IPS-NIHi7 (cell line): ENCODE results near the gene CARD10.
"Not testable (repeated sequence)": the region's sequence is repeated elsewhere in the genome, so short reads cannot be mapped to it uniquely, and the experiment has no call there.

Source experiments
- DNase-seq: peaks from one replicate; pipeline ENCODE4 v3.0.0; 2012; ENCODE audit warnings: mixed read lengths; ENCODE audit errors: extremely low spot score

Gene CARD10

DNA sequence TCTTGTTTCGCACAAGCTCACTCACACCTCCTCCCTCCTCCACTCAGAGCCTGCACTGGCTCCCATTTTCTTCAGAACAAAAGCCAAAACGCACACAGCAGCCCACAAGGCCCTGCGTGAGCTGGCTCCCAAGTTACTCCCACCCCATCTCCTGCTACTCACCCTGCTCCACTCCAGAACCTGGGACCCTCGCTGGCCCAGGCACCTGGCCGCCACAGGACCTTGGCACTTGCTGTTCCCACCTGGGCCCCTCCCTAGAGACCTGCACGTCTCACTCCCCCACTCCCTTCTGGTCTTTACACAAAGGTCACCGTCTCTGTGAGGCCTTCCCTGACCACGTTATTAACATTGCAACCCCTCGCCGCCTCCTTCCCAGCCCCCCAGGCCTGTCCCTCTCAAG, 32.1 kb downstream of the CARD10 start:
- no peak for DNase-seq

DNA sequence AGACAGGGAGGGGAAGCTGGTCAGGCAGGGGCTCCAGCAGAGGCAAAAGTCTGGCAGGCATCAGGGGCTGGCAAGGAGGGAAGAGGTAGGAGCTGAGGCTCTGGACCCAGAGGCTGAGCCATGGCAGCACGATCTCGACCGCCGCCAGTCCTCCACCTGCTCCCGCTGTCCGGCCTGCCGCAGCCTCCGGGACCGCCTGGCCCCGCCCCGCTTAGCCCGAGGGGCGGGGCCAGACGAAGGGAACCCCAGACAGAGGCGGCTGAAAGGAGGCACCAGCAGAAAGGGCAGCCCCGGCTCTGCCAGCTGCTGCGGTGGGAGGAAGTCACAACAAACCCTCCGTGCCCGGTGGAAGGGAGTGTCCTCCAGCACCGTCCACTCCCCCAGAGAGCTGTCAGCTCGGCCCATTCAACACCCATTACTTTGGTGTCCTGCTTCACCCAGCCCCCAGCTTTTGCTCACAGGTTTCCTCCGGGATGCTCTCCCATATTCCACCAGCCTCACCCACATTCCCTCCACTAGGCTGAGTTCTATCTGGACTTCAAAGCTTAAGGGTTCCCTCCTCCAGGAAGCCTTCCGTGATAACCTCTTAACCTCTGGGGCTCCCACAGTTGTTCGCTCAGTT, 32.9 kb downstream of the CARD10 start, which contains the start of gene MFNG:
Gene MFNG (minus strand): TSS at position 161 of the 622 bp plus-strand sequence. CDS start 207 bp downstream, outside the sequence.
- peak; percentile 95 for DNase-seq

DNA sequence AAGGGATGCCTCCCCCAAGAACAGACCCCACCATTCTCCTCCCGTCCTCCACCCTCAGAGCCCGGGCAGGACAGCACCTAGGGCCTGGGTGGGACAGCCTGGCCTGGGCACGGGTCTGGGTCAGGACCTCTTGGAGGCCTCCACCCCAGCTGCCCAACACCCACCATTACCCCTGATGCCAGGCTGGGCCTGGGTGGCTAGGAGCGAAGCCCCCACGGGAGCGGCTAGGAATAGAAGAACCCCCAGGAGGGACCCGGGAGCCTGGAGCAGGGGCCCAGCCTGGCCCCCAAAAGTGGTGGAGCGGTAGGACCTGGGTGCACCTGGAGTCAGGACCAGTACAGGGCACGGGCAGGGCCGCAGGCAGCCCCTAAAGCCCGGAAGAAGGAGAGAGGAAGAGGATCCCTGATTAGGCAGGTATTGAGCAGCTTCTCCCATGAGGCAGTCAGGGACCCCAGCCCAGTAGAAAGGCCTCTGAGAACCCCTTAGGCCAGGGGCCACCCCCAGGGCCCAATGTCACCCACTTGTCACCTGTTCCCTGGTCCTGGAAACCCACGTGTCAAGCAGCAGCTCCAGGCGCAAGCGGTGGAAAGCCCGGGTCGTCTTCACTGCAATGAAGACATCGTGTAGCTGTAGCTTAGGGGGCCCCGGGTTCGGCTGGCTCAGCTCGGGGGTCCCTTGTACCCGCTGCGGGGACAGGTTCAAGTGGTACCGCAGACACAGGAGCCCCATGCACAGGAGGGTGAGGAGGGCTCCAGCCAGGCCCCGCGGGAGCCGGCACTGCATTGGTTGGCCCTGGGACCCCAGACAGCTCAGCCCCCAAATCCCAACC, 33.6 kb downstream of the CARD10 start:
- no peak for DNase-seq

DNA sequence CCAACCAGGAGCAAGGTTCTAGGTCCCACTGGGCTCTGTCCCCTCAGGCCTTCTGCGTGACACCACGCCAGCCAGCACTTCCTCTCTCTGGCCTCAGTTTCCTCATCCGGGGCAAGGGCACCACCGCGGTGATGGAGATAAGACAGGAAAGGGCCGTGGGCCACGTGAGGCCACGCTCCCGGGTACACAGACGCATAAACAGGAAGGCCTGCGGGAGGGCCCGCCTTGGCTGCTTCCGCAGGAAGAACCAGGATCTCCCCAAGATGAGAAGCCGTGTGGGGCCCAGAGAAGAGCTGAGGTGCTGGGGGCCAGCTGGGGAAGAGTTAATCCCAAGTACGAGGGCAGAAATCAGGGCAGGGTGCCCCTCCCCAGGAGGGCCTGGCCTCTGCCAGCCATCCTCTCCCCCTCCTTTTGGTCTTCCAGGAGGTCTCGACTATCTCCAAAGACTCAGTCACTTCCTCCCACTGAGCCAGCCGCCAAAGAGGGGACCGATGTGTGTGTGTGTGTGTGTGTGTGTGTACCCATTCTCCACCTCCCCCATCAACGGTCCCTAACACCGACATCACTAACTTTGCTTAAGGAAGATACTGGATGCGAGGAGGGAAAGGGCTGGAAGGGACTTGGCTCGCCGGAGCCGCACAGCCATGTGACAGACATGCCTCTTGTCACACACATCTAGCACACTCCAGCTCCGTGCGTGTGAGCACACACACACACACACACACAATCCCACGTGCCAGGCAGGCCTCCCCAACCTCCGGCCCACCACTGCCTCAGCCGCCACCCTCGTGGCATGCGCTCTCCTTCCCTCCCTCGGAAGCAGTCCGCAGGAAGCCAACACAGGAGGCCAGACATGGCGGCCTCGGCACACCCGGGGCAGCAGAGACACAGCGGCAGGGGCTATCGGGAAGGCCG, 34.5 kb downstream of the CARD10 start:
- no peak for DNase-seq

DNA sequence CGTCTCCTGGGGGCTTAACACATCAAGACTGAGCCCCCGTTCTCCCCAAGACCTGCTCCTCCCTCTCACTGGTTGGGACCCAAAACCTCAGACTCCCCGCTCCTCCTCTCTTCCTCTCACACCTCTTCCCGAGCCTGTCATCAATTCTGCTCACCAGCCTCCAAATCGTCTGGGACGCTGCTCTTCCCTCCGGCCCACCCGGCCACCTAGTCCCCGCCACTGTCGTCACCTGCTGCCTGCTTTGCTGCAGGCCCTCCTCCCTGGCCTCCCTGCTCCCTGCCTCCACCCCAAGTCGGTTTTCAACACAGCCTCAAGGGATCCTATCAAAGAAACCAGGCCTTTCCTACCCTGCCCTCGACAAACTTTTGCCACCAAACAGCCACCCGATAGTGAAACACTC, 36.2 kb downstream of the CARD10 start:
- DNase-seq: no peak

DNA sequence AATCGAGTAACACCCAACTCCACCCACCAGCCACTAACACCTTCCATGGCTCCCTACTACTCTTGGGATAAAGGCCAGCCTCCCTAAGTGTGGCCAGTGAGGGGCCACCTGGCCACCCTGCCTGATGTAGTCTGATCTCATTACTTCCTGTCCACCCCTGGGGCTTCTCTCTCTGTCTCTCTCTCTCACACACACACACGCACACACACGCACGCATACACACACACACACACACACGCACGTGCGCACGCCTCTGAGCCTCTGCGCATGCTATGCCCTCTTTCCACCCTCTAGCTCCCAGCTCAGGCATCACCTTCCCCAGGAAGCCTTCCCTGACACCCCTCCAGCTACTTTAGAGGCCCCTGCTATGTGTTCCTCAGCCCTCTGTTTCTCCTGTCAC, 37.0 kb downstream of the CARD10 start:
- DNase-seq: no peak

DNA sequence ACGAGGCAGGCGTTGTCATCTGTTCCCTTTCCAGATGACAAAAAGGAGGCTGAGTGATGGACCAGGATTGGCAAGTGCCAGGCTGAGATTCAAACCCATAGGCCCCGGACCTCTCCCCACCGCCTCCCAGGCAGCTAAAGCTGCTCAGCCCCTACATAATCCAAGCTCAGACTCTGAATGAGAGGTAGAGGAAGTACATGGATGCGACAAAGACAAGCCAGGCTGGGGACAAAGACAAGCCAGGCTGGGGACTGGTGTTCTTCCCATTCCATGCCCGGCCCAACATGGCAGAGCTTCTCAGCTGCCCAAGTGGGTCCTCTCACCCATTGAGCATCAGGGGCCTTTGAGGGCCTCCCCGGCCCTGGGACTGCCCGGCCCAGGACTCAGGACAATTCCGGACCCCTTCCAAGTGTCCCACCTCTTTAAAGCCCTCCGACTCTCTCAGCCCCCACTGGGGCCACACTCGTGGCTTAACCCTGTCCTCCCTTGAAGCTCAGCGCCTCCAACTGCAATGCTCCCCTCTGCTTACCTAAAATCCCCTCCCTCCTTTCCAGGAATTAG, 37.8 kb downstream of the CARD10 start:
- DNase-seq: no peak

DNA sequence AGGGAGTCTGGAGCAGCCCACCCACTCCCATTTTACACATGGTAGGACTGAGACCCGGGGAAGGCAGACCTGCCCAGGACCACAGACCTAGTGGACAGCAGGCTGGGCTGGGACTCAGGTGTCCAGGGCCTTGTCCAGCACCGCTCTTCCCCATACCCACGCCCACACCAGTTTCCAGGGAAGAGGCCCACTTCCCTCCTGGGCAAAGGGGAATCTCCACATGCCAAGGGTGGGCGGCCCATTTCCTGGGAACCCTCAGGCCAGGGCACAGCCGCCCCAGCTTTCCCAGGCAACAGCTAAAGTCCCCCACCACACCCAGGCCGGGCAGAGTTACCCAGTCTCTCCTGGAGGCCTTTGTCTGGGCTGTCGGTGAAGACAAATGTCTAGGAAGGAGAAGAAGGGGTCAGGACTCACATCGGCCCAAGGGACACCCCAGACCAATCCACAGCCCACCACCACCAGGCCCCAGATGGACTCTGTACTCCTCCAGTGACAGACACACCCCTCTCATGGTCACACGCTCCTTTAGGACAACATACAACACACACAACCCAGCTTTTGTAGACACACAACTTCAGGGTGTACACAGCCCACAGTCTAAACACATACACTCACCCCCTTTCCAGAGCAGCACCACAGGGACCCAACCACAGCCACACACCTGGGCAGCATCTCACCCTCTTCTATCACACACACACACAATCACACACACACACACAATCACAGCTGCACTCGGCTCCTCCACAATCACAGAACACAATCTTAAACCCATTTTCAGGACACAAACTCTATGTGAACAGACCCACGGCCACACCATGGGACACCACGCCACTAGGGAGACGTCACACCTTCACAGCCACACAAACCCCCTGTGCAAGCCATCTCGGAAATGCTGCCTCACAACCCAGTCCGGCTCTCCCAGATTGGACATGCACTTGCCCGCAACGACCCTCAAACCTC, 38.5 kb downstream of the CARD10 start:
- DNase-seq: no peak

DNA sequence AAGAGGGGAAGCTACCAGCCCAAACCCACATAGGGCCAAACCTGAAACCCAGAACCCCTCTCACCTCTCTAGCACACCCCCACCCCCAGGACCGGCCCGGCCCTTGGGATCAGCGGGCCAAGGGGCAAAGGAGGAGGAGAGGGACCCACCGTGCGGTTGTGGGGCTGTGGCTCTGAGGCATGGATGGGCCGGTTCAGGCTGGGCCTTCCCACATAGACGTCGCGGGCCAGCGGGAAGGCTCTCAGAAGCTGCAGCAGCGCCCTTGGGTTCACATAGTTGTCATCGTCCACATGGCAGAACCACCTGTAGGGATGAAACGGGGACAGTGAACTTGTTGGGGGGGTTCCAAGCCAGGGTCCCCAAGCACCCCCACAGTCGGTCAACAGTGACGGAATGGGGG, 40.0 kb downstream of the CARD10 start:
- DNase-seq: no peak

DNA sequence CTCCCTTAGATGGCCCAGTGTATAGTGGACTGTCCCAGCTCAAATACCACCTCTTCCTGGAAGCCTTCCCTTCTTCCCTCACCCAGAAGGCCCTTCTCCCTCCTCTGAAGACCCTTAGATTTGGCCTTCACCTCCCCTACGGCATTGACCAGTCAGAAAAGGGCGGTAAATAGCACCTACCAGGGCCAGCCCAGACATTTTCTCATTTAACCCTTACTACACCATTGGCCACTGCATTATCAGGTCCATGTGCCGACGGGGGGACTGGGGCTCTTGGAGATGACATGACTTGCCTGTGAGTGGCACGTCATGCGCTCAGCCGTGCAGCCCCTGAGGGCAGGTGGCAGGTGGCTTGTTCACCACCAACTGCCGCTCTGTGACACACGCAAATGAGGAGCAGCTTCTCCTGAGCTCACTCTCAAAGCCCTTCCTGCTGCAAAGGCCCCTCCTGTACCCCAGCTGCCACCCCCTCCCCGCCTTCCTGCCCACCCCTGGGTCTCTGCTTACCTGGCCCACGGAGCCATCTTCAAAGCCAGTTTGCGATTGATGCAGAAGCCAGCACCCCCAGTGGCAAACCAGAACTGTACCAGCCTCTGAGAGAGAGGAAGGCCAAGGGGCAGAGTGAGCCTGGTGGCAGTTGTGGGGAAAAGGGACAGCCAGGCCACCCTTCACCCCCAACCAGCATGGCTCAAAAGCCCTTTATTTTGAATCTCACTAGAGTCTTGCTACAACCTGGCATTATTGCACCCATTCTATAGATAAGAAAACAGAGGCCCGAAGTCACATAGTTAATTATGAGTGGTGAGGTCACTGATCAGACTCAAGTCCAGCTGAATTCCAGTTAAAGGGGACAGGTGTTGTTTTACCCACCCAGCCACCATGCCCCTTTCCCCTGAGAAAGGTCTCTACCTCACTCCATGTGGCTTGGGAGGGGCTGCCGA, 42.6 kb downstream of the CARD10 start:
- DNase-seq: no peak

DNA sequence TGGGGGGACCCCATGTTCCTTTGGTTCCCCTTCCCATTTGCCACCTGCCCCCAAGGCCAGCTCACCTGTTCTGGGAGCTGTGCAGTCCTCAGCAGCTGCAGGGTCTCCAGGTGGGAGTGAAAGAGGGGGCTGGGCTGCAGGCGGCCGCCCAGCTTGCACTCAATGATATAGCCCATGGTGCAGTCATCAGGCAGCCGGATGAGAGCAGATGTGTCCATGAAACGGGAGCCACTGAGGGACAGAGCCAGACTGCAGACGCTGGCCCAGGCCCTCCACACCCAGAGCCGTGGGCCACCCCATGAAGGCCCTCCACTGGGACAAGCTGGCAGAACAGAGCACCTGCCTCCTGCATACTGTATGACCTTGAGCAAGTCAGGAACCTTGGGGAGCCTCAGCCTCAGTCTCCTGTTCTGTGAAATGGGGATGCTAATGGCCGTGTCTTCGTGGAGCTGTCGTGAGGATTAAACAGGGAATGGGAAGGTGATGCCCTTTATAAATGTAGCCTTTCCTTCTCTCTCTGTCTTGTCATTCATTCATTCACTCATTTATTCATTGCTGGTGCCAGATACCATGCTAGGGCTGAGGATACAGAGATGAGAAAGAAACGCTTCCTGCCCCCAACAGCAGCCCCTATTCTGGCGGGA, 44.6 kb downstream of the CARD10 start:
- no peak for DNase-seq

DNA sequence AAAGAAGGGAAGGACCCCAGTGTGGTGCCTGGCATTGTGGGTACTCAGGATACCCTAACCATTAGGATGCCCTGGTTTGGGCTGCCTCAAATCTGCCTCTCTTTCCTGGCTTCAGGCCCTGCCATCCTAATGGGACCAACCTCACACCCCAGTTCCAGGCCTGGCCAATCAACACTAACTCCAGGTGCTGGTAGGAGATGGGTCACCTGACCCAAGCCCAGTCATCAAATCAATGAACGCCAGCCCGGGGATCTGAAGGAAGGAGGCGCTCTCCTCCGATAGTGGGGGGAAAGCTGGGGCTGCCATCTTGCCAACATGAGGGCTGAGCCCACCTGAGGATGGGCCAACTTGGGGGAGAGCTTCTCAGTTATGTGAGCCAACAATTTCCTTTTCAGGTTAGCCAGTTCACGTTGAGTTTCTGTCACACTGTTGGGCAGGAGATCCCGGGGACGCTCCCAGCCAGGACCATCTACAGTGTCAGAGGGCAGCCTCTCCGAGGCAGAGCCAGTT, 45.7 kb downstream of the CARD10 start:
- no peak for DNase-seq

DNA sequence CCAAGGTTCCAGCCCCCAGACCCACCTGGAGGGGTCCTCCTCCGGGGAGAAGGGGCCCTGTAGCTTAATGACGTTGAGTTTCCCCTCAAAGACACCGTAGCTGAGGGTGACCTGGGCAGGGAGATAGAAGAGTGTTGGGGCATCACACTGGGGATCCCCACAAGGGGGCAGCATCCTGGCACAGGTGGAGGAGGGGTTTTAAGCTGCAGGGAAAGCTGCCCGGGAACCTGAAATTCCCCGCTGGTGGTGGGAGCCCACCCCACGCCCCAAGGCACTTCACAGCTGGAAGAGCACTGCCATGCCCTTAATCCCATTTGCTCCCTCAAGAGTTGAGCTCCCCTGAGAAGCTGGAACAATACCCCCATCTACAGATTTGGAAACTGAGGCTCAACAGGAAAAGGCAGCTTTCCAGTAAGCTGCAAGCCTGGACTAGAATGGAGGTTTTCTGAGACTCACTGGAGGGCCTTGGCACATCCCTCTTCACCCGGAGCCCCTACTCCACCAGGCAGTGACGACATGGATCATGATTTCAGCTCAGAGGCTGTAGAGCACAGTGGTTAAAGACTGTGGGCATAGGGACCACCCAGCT, 46.7 kb downstream of the CARD10 start:
- DNase-seq: peak; percentile 87

DNA sequence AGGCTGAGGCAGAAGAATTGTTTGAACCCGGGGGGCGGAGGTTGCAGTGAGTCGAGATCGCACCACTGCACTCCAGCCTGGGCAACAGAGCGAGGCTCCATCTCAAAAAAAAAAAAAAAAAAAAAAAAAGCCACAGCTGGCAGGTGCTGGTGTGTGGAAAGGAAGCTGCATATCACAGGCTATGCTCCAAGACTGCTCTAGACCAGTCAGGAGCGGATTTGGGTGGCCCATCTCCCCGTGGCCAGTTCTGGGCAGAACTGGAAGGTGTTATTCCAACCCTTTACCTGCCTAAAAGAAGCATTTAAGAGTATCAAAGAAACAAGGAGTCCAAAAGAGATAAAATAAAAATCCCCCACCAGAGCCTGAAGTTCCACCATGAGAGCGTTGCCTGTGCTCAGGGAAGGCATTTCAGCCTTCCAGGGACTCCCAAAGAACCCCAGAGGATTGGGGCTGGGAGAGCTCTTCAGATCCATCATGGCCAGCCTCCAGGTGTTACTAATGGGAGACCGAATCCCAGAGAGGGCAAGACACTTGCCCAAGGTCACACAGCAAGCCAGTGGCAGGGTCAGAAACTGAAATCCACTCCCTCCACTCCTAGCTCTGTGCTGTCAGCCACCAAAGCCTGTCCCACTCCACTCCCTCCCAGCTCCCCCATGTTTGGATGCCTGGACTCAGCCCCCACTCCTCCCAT, 47.3 kb downstream of the CARD10 start:
- DNase-seq: no peak

DNA sequence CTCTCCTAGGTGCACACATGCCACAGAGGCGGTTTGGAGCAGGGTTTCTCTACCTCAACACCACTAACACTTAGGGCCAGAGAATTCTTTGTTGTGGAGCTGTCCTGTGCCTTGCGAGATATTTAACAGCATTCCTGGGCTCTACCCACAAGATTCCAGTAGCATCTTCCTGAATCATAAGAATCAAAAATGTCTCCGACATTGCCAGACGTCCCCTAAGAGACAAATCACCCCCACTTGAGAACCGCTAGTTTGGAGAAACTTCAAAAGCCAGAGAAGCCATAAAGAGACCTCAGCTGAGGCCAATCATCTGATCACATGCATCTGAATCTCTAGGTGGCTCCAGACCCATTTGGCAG, 49.1 kb downstream of the CARD10 start:
- no peak for DNase-seq

DNA sequence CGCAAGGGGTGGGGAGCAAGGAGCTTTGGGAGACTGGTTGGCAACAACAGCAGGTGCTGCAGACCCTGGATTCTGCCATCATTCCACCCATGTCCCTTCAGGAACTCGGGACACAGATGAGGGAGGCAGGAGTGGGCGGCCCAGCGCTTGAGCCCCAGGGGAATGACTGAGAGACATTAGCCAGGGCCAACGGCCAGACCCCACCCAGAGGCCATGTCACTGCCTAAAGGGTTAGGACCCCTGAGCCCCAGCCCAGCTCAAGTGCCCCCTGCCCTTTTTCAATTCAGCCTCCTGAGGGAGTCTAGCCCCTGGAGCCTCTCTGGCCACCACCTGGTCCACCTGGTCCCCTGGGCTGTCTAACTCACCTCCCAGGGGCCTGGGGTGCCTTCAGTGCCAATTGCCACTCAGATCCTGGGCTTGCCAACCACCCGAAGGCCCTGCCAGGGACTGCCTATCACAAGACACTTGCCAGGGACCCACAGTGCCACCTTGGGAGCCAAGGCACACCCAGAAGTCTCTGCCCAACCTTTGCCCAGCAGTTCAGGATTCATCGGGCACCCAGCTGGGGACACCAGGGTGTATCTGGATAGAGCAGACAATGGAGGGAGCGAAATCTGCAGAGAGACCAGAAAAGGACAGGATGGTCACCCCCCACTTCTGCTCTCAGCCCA, 49.7 kb downstream of the CARD10 start:
- no peak for DNase-seq

DNA sequence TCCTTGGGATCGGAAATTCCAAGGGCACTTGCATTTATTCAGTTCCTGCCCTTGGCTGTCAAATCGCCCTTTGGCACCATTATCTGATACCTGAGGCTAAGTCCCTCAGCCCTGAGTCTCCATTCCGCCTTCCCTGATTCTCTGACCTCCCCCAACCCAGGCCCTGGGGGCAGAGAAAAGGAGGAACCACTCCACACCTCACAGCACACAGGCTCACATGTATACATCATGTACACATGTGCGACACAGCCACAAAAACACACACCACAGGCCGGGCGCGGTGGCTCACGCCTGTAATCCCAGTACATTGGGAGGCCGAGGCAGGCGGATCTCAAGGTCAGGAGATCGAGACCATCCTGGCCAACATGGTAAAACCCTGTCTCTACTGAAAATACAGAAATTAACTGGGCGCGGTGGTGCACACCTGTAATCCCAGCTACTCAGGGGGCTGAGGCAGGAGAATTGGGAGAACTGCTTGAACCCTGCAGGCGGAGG, 51.0 kb downstream of the CARD10 start:
- not testable (repeated sequence) for DNase-seq
